GM12873 (cell line): Measurements from ENCODE around the gene EZR.

Experiments
- CTCF ChIP-seq: IDR thresholded peaks from 2 replicates; pipeline ENCODE4 v1.5.1; 2012; ENCODE audit warnings: low read depth, mild to moderate bottlenecking, moderate library complexity, low read length, control low read depth; ENCODE audit not compliant: insufficient read depth; ENCODE audit errors: missing control alignments

Gene EZR

DNA sequence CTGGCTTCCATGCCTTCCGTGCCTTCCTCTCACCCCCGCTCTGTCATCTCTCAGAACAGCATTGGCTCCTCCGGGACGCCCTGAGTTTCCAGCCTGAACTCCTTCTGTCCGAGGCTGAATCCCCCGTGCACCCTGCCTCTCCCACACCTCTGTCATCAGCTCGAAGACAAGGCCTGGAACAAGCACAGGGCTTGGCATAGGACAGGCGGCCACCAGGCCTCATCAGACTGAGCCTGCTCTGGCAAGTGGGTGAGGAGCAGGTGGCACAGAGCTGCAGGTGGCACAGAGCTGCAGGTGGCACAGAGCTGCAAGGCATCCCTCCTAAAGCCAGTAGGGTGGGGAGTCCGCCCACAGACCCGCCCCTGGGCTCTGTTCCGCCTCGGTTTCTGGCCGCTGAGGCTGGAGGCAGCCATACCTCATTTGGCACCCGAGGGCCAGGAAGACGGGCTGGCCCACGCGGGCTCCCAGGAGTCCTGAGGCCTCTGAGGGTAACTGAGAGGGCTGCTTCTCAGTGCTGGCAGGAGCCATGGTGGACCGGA is 60.2 kb downstream of the EZR start:
- TF ChIP-seq CTCF: no peak

DNA sequence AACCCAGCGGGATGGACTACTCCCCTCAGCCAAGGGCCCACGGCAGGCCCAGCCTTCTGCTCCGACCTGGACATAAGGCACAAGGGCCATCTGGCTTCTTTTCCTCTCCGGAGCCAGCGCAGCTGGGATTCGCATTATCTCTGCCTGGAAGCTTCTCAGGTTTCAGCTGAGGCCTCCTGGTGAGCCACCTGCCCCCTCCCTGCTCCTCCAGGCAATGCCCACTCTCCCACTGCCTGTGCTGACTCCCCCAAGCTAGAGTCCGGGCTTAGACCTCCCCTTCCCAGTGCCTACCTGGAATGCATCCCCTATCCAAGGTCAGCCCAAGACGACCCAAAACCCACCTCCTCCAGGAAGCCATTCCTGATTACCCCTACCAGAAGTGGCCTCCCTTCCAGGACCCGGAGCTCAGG is 60.7 kb downstream of the EZR start:
- TF ChIP-seq CTCF: no peak

- no peak for TF ChIP-seq CTCF
Measured at GRCh38 chr6:158757753-158758090, 61.4 kb downstream of the EZR start.

DNA sequence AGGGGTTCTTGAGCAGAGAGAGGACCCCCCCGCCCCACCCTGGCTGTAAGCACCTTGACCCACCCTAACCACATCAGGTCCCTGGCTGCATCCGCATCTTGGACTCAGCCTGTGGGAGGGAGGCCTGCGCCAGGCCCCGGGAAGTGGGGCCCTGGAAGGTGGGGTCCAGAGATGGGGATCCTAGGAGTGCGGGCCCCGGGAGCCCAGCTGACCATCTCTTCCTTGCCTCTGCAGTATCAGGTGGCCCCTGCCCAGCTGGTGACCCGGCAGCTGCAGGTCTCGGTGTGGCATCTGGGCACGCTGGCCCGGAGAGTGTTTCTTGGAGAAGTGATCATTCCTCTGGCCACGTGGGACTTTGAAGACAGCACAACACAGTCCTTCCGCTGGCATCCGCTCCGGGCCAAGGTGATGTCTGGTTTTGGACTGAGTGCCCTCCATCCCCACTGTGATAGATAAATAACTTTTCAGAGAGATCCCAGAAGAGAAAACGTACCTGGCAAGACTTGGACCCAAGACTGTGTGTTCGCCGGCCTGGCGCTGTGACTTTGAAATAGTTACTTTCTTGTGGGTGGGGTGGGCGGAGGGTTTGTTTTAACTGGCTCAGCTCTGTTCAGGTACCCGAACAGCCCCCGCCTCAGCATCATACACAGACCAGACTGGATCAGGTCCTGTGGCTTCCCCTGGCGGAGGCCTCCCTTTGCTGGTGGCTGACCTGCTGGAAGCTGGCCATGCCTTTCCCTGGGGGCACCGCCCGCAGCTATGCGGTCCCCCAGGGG is 62.0 kb downstream of the EZR start:
- no peak for TF ChIP-seq CTCF

DNA sequence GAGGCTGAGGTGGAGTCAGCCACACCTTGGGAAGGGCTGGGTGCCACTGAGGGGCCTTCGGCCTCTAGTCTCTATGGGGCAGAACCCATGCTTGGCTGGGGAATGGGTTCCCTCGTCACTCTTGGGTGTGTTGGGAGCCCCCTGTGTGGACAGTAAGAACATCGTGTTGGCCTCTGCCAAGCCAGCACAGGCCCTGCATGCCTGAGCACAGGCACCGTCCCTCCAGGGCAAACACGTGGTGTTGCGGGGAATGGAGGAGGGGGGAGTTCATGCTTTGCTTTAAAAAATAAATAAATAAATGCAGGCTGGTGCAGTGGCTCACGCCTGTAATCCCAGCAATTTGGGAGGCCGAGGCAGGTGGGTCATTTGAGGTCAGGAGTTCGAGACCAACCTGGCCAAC is 63.0 kb downstream of the EZR start:
- no peak for TF ChIP-seq CTCF

DNA sequence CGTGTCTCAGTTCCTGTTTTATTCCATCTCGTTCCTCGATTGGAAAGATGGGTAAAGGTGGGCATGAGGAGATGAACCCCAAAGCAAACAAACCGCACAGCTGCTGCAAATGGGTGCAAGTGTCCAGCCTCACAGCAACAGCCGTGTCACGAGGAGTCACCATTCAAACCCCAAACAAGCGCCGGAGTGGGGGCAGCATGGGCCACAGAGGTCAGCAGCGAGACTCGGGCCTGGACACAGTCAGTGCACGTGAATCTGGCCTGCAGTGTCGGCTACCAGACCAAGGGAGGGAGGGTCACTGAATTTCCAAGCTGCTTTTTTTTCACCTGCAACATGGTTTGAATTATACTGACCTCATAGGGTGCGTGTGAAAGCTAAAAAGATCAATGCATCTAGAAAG is 63.5 kb downstream of the EZR start:
- no peak for TF ChIP-seq CTCF

DNA sequence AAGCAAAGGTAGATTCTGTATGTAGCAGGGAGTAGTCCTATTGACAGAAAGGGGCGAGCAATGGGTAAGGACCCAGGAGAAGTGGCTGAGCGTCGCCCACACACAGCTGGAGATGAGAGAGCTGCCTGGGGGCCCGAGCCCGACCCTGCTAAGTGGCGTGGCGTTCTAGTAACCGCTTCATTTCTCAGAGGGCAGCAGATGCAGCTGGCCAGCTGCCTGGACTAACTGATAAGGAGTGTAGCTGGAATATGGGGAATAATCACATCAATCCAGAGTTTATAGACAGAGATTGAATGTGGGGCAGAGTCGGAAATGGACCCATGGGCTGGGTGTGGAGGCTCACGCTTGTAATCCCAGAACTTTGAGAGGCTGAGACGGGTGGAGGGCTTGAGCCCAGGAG is 64.4 kb downstream of the EZR start:
- TF ChIP-seq CTCF: no peak
